Natural killer cell treated with Interleukin-12 subunit alpha and Interleukin-12 subunit beta and Interleukin-15 and Interleukin-18, amount 100 ng/mL, for 72 hours (primary cell): ENCODE results near the gene CCDC30. TPM values are rescaled to one million over a fixed set of nuclear protein-coding genes. Genes with fewer than 3 reads are reported as not detected.

Source experiments
- ATAC-seq, 2 donors: fragments of 150-1000 bp; cut with Tn5 transposase in 1 of 2; sonication (Bioruptor Pico), chemical (Tn5 transposase) in 1 of 2; 2 replicates each; pipeline ENCODE4 v1.10.0; 2021
- DNase-seq: peaks from one replicate; pipeline ENCODE4 v3.0.0; 2022; ENCODE audit warnings: low spot score
- H3K27ac Mint-ChIP-seq, 2 donors: 1 replicate in 1 of 2; 2 replicates in 1 of 2; pipeline ENCODE4 v1.8.0; 2022; ENCODE audit warnings: mixed read lengths in 2 of 2, mild to moderate bottlenecking in 1 of 2, moderate library complexity in 1 of 2
- H3K27me3 Mint-ChIP-seq, 2 donors: 1 replicate in 1 of 2; 2 replicates in 1 of 2; pipeline ENCODE4 v1.8.0; 2022; ENCODE audit warnings: mixed read lengths in 2 of 2
- H3K36me3 Mint-ChIP-seq: one replicate; pipeline ENCODE4 v1.8.0; 2022; ENCODE audit warnings: mixed read lengths
- H3K4me1 Mint-ChIP-seq, 2 donors: 1 replicate in 1 of 2; 2 replicates in 1 of 2; pipeline ENCODE4 v1.8.0; 2022; ENCODE audit warnings: low read depth in 2 of 2, mixed read lengths in 2 of 2, mild to moderate bottlenecking in 1 of 2
- H3K4me3 Mint-ChIP-seq: one replicate; pipeline ENCODE4 v1.8.0; 2022; ENCODE audit warnings: mixed read lengths
- H3K9me3 Mint-ChIP-seq: 2 replicates; pipeline ENCODE4 v1.8.0; 2022; ENCODE audit warnings: mixed read lengths
- total RNA-seq, 2 donors: library from RNA; stranded (reverse); gene quantifications; one replicate each; pipeline ENCODE4 v1.2.3, GENCODE V29; 2022

Gene CCDC30
- total RNA-seq, 2 donors from 2014 or later = 0.76 to 2.6 TPM

DNA sequence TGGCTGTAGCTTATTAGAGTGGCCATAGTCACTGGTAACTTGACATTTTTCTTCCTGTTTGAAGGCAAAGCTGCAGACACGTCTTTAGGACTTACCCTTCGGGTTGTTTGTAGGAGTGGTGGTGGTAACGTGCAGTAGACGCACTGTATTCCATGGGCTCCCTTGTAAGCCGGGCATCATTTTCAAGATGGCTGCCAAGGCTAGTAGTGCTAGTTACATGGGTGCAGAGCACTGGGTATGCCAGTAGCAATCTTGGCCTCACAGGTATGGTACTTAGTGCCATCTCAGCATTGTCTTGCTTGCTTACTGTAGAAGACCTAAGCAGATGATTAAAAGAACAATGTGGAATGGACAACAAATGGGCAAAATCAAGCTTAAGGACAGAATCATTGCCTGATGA, 221.1 kb downstream of the CCDC30 start:
- H3K4me1 Mint-ChIP-seq = peaks cover 49 to 67% of the 10 kb centered on the region in 2 donors
- ATAC-seq = no peak
- H3K9me3 Mint-ChIP-seq = no peaks in the 10 kb centered on the region
- no peaks in the 10 kb centered on the region for H3K27me3 Mint-ChIP-seq
- peak overlapping the region; percentile 81 to 86 for H3K27ac Mint-ChIP-seq
- peak overlapping the region; percentile 99 for H3K4me3 Mint-ChIP-seq
- DNase-seq = no peak
- H3K36me3 Mint-ChIP-seq = peaks cover 24% of the 10 kb centered on the region

GRCh38 chr1:42686418-42686817, 223.3 kb downstream of the CCDC30 start:
- peak overlapping the region in 1 of 2 donors; percentile 18 for H3K27ac Mint-ChIP-seq
- peaks cover 53 to 62% of the 10 kb centered on the region in 2 donors for H3K4me1 Mint-ChIP-seq
- DNase-seq (no peak), ATAC-seq (no peak)
- H3K4me3 Mint-ChIP-seq = peak overlapping the region; percentile 50
- H3K9me3 Mint-ChIP-seq = no peaks in the 10 kb centered on the region
- no peaks in the 10 kb centered on the region for H3K27me3 Mint-ChIP-seq
- H3K36me3 Mint-ChIP-seq = peaks cover 24% of the 10 kb centered on the region

DNA sequence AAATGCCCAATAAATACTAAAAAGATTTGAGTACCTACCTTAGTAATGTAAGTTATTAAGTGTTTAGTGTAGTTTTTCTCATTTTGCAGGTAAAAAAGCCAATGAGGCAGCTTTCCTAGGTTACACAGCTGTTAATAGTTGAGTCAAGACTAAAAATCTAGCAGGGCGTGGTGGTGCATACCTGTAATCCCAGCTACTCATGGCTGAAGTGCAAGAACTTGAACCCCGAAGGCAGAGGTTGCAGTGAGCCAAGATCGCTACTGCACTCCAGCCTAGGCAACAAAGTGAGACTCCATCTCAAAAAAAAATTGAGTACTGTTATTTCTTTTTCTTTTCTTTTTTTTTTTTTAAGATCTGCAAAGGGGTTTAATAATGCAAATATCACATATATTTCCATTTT, 226.8 kb downstream of the CCDC30 start:
- Mint-ChIP-seq H3K9me3 (no peaks in the 10 kb centered on the region), H3K36me3 (peaks cover 12% of the 10 kb centered on the region), H3K4me1 (peaks cover 47 to 61% of the 10 kb centered on the region in 2 donors), H3K27ac (no peak overlapping the region), H3K4me3 (no peak overlapping the region), H3K27me3 (no peaks in the 10 kb centered on the region)
- ATAC-seq = no peak
- no peak for DNase-seq

DNA sequence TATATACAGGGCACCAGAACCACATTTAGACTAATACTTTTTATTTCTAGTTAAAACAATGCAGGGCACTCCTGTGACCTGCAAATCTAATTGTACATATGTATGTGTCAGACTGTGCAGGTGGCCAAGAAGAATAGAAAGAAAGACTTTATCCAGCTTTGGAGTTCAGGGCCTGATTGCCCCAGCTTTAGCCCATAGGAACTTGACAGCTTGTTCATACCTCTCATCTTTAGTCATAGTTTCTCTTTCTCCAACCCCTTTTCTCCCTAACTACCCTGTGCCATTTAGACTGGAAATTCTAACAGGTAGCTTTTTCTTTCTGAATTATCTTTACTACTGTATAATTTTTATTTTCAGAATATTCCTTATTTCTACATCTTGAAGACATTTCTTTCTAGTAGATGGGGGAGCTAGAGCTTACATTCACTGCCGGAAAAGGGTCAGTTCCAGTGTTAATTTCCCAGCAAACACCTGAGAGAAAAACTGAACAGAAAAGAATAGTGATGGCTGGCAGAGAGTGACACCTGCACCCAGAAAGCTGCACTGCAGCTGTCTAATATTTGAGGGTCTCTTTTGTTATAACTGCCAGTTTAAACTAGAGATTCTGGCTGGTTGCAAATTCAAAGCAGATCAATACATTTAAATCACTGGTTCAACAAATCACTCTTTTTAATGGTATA, 227.5 kb downstream of the CCDC30 start:
- no peak for DNase-seq

GRCh38 chr1:42691157-42691498, 228.0 kb downstream of the CCDC30 start:
- no peaks in the 10 kb centered on the region for H3K9me3 Mint-ChIP-seq
- peaks cover 54 to 56% of the 10 kb centered on the region in 2 donors for H3K4me1 Mint-ChIP-seq
- H3K36me3 Mint-ChIP-seq = peaks cover 14% of the 10 kb centered on the region
- ATAC-seq (peak in 1 of 2 donors; percentile 63), DNase-seq (no peak)
- no peak overlapping the region for H3K4me3 Mint-ChIP-seq
- no peaks in the 10 kb centered on the region for H3K27me3 Mint-ChIP-seq
- H3K27ac Mint-ChIP-seq = no peak overlapping the region

More for the DNA sequence above, 227.5 kb downstream of the CCDC30 start:
- peak in 1 of 2 donors; percentile 63 for ATAC-seq
- Mint-ChIP-seq H3K27me3 (no peaks in the 10 kb centered on the region), H3K27ac (no peak overlapping the region), H3K4me1 (peaks cover 50 to 54% of the 10 kb centered on the region in 2 donors), H3K9me3 (no peaks in the 10 kb centered on the region), H3K4me3 (no peak overlapping the region), H3K36me3 (peaks cover 9% of the 10 kb centered on the region)

- peaks cover 26% of the 10 kb centered on the region for H3K36me3 Mint-ChIP-seq
- peaks cover 54 to 57% of the 10 kb centered on the region in 2 donors for H3K4me1 Mint-ChIP-seq
- H3K9me3 Mint-ChIP-seq = no peaks in the 10 kb centered on the region
- H3K27me3 Mint-ChIP-seq = no peaks in the 10 kb centered on the region
- H3K4me3 Mint-ChIP-seq = no peak overlapping the region
- DNase-seq = no peak
- peak overlapping the region in 1 of 2 donors; percentile 23 for H3K27ac Mint-ChIP-seq
- no peak for ATAC-seq
Measured at GRCh38 chr1:42692461-42692860, 229.4 kb downstream of the CCDC30 start.

DNA sequence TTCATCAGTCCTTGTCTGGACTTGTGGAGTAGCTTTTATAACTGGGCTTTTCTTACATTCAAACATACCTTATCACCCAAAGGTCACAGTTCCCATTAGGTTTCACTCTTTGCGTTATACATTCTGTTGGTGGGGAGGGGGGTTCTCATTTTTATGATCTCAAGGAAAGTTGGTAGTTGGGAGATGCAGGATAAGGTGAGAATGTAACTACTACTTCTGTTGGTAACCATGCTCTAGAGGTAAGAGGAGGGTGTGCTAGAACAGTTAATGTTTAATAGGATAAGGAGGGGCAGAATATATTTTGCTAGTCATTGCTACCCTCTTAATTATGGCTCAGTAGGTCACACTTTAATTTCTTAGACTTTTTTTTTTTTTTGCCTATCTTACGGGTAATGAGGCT, 229.8 kb downstream of the CCDC30 start:
- ATAC-seq = no peak
- Mint-ChIP-seq H3K36me3 (peaks cover 28% of the 10 kb centered on the region), H3K4me3 (no peak overlapping the region), H3K4me1 (peaks cover 49 to 52% of the 10 kb centered on the region in 2 donors), H3K27ac (no peak overlapping the region), H3K9me3 (no peaks in the 10 kb centered on the region), H3K27me3 (no peaks in the 10 kb centered on the region)
- no peak for DNase-seq

DNA sequence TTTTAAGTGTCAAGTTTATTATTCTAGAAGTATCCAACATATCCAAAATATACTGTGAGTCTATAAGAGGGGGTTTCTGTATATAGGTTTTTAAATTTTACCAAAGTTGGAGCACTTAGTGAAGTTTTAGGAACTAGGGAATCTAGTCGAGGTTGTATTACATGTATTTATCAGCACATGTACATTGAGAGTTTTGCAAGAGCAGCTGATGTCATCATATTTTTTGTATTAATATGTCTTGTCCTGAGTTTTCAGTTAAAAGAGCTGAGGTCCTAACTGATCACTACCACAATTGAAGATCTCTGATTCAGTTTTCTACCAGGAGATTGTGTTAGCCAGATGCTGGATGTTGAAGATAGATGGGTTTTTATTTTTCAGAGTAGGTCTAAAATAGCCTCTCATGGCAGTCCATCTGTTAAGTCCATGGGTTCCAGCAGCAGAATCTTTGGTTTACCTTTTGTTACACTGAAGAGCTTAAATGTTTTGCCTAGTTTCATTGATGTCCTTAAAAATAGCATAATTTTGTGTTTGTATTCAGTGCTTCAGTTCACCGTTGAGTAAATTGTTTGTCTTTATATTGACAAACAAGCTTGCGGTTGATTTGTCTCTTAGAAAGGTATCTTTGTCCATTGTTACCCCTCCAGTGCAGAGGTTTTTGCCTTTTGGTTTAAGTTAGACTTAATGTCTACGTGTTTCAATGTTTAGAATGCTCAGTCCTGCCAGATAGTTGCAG, 235.2 kb downstream of the CCDC30 start:
- H3K36me3 Mint-ChIP-seq = peaks cover 51% of the 10 kb centered on the region
- ATAC-seq = no peak
- no peaks in the 10 kb centered on the region for H3K9me3 Mint-ChIP-seq
- no peaks in the 10 kb centered on the region for H3K27me3 Mint-ChIP-seq
- H3K4me1 Mint-ChIP-seq = peaks cover 24 to 29% of the 10 kb centered on the region in 2 donors
- no peak overlapping the region for H3K4me3 Mint-ChIP-seq
- H3K27ac Mint-ChIP-seq = peak overlapping the region; percentile 4 to 36
- DNase-seq = no peak

- Mint-ChIP-seq H3K27me3 (no peaks in the 10 kb centered on the region), H3K9me3 (no peaks in the 10 kb centered on the region), H3K36me3 (peaks cover 58% of the 10 kb centered on the region), H3K4me3 (no peak overlapping the region), H3K4me1 (peaks cover 16 to 30% of the 10 kb centered on the region in 2 donors), H3K27ac (peak overlapping the region in 1 of 2 donors; percentile 26)
- ATAC-seq = no peak
- DNase-seq = no peak
Measured at GRCh38 chr1:42700006-42700405, 236.9 kb downstream of the CCDC30 start.

DNA sequence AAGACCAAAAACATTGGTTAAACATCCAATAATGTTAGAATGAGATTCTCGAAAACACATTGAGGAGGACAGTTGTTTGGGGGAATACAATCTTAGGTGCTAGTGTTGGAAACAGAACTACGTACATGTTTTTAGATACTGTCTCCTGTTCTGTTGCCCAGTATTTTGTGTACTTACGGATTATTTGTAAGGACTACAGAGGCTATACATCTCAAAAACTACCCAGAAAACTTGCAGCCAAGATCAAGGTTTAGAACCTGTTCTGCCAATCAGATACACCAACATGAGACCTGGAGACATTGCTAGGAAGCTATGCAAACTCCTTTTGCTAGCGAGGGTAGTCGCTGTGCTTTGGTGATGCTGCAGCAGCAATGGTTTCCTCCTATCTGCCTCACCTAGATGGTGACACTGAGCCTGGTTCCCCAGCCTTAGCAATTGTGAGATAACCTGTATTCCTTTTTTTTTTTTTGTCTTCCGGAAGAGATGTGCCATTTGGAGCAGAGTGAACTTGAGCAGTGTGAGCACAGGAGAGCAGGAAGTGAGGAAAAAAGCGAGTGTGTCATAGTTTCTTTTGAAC, 240.9 kb downstream of the CCDC30 start:
- DNase-seq = no peak
- Mint-ChIP-seq H3K9me3 (no peaks in the 10 kb centered on the region), H3K27ac (peak overlapping the region in 1 of 2 donors; percentile 71), H3K4me3 (no peak overlapping the region), H3K4me1 (peaks cover 4 to 15% of the 10 kb centered on the region in 2 donors), H3K36me3 (peaks cover 35% of the 10 kb centered on the region), H3K27me3 (no peaks in the 10 kb centered on the region)
- ATAC-seq = no peak

Other genes with a start within 250 kb of the CCDC30 start
- gene FOXJ3, start 128.1 kb upstream of the CCDC30 start, total RNA-seq = 10 to 100 TPM; 57.9 to 69.9 TPM
- gene RIMKLA, start 82.5 kb upstream of the CCDC30 start, total RNA-seq = 1 to 10 TPM in 1 of 2 donors, under 1 TPM in 1; 0.98 to 8.8 TPM
- gene ZMYND12, start 7.3 kb upstream of the CCDC30 start, total RNA-seq = not detected
- gene PPCS, start 6.7 kb upstream of the CCDC30 start, total RNA-seq = 10 to 100 TPM; 26.4 to 31.3 TPM
- 100 to 1,000 TPM in 1 of 2 donors, 10 to 100 TPM in 1; 65.4 to 102 TPM for gene PPIH, start 195.1 kb downstream of the CCDC30 start, total RNA-seq
- gene YBX1, start 219.1 kb downstream of the CCDC30 start, total RNA-seq = 100 to 1,000 TPM; 459 to 670 TPM